T-helper 9 cell (primary cell): ENCODE results near the gene MOSPD3.
A peak's percentile ranks its signal among the peaks of the same experiment; 100 is the strongest.

Source experiments
- DNase-seq: peaks from one replicate; pipeline ENCODE4 v3.0.0-alpha.2; 2020

Gene MOSPD3

DNA sequence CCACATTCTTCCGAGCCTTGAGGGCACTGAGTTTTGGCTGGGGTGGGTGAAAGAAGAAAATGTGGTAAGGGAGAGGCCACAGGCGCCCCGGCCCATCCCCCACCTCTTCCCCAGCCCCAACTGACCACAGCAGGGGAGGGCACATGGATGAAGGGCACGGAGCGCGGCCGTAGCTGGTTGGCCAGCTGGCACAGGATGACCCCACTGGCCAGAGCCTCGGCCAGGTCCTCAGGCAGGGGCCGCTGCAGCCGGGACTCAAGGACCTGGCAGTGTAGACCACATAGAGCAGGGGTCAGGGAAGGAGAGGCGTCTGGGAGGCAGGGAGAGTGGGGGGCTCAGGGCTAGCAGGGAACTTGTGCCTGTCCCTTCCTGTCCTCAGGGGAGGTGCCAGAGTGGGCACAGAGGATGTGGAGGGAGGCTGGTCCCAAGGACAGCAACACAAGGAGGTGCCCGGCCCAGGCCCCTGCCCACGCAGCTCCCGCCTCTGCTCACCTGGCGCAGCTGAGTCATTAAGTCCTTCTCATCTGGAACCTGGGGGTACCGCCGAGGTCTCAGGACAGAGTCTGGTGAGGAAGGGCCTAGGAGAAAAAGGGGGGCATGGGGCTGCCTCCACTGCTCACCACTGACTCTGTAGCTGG is 36.5 kb upstream of the MOSPD3 start:
- no peak for DNase-seq

GRCh38 chr7:100576384-100576993 is 35.9 kb upstream of the MOSPD3 start:
- DNase-seq = no peak

GRCh38 chr7:100577103-100577502 is 35.2 kb upstream of the MOSPD3 start:
- no peak for DNase-seq

DNA sequence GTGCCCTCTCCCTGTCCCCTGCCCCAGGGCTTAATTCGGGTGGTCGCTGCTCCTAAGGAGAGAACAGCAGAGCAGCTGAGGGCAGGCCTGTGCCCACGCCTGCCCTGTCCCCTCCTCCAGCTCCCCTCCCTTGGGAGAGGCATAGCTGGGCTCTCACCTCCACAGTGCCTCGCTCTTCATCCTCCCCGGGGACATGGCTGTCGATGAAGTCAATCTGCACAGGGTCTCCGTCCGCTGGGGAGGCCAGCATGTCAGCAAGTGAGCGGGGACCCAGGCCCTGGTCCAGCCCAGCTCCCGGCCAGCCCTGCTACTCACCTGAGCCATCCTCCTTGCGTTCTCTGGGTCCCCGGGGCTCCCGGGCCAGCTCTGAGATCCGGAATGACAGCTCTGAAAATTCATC is 34.8 kb upstream of the MOSPD3 start:
- no peak for DNase-seq

- DNase-seq = no peak
Observed at GRCh38 chr7:100578246-100579183, 33.8 kb upstream of the MOSPD3 start.

GRCh38 chr7:100580466-100581283 is 31.7 kb upstream of the MOSPD3 start:
- no peak for DNase-seq

DNA sequence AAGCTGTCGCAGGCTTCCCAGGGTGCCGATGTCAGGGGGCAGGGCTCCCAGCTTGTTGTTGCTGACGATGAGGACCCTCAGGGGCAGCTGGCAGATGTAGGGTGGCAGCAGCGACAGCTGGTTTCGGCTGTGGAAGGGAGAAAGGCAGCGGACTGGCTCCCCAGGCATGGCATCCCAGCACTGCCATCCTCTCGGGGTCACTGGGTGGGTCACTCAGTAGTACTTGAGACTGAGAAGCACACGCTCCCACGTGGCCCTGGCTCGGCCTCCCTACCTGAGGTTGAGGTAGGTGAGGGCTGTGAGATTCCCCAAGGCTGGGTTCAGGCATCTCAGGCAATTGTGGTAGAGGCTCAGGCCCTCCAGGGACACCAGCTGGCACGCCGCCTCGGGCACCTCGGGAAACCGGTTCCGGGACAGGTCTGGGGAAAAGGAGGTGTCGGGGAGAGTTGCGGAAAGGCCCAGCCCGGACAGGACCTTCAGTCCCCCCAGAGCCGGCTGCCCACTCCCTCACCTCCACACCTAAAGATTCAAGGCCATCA is 30.2 kb upstream of the MOSPD3 start:
- no peak for DNase-seq

DNA sequence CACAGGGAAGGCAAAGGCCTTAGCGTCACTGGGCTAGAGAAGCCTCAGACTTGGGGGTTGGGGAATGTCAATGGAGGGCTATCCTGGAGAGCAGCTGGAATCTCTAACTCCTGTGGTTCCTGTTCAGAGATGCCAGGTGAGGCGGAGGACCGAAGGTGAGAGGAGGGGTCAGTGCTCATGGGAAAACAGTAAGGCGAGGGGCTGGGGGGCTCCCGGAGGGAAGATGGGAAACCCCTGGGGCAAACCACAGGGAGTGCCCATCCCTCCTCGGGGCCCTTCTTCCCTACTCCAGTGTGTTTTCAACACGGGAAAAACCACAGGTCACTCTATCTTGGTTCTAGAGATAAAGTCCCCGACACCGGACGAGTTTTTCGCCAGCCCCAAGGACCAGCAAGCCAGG is 29.7 kb upstream of the MOSPD3 start:
- no peak for DNase-seq

- peak; percentile 44 for DNase-seq
Observed at GRCh38 chr7:100583132-100584053, 28.9 kb upstream of the MOSPD3 start.

GRCh38 chr7:100584054-100584682 is 28.2 kb upstream of the MOSPD3 start:
- no peak for DNase-seq

DNA sequence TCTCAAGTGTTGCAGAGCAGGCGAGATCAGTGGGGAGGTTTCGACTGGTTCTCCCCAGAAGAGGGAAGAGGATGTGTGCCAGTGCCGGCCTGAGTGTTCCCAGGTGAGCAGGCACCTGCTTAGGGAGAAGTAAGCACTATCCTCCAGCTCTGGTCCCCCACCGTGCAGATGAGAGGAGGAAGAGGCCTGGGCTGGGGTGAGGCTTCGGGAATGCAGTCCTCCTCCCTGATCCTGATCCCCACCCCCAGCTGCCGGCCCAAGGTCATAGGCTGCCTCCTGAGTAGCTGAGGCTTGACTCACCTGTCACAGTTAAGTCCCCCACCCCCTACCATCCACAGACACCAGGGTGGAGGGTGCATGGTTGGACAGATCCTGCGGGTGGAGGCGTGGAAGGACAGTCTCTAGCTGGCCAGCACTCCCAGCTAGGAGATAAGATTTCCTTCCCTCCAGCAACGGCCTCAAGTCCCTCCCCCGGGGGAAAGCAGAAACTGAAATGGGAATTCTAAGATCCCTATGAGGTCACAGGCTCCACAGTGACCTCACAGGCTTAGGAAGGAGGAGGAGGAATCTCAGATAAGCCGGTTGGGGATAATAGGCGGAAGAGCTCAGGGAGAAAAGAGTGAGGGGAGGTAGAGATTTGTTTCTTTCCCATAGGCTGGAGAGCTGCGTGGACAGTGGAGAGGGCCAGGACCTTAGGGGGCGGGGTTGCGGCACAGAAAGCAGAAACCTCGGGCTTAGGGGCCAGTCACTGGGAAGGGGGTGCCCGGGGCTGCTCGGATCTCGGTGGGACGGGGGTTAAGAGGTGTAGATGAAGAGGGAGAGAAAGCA is 27.4 kb upstream of the MOSPD3 start:
- DNase-seq = no peak

DNA sequence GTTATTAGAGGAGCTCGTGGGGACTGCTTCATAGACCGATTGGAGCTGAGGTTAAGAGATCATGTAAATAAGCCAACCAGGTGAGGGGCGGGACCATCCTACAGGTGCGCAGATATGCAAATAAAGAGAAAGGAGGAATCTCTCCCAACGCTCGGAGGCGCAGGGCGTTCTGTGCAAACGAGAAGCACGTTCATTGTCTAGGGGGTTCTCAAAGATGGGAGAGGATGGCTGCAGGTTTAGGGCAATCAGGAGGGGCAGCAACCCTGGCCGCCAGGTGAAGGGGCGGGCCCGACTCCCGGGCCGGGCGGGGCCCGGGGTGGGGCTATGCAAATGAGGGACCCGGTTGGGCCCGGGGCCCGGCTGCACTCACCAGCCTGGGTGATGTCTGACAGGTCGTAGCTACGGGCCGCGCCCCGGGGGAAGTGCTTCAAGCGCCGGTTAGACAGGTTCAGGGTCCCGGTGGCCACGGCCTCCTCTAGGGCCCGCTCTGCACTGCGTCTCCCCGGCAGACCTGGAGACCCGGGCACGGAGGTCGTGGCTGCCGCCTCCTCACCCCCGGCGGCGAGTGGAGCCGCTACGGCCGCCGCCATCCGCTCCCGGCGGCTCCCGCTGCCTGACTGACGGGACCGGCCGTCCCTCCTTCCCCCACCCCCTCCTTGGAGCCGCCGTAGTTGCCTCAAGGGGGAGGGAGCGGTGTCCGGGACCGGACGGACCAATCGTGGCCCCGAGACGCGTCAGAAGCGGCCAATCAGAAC is 26.7 kb upstream of the MOSPD3 start, which contains the start of gene LRCH4:
Gene LRCH4, minus strand, starts transcription at position 619 of the 755 bp plus-strand sequence. Its CDS starts 29 bp downstream, at position 590.
- DNase-seq = peak; percentile 64

DNA sequence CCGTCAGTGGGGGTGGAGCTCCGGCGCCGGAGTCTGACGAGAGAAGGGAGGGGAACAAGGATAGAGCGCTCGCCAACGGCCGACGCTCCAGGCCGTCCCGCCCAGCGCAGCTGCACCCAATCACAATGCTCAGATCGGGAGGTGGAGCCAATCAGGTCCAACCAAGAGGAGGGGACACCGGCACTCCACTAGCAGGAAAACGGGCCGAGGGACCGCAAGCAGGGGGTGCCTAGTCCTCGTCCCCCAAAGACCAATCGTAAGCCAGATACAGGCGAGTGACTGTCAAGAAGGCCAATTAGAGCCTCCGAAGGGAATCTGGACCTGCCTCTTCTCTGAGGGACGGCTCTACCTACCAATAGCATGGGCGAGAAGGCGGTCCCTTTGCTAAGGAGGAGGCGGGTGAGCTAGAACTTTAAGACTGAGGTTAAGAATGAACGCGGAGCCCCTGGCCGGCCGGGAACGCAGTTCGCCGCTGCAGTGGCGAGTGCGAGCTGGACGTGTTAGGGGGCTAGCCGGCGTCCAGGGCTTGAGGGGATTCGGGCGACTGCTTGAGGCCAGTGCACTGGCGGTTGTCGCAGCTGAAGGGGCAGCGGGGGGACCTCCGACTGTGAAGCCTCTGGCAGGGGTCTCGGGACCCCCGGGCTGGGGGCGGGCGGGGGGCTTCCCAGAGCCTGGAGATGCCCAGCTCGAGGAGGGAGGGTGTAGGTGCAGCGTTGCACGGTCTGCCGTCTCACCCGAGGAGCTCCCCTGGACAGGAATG is 25.9 kb upstream of the MOSPD3 start, which contains the start of gene FBXO24:
Gene FBXO24, plus strand, starts transcription at position 63 of the 760 bp plus-strand sequence. Its CDS starts 298 bp downstream, at position 361.
- DNase-seq = peak; percentile 98

GRCh38 chr7:100588438-100588837 is 23.9 kb upstream of the MOSPD3 start:
- DNase-seq = no peak

DNA sequence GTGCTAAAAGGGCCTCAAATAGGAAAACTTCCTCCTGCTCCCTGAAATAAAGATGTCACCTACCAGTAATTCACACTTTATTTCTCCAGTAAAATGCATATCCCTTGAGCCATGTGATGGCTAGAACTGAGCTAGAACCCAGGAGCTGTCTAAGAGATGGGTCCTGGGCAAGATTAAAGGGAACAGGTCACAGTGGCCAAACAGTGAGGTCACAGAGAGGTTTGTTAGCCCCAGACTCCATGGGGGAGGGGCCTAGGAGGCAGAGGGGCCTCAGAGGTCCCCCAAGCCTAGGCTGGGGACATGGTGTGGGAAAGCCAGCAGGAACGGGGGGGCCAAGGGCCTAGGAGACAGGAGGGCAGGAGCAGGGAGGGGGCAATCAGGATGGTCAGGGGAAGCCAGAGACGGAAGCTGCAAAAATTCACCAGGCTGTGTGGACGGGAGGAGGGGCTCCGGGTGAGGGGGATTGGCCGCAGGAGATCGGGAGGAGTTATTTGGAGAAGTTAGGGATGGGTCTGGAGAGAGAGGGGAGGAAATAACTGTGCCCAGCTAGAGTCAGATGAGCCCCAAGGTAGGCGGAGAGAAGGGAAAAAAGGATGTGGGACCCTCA is 22.9 kb upstream of the MOSPD3 start:
- no peak for DNase-seq

DNA sequence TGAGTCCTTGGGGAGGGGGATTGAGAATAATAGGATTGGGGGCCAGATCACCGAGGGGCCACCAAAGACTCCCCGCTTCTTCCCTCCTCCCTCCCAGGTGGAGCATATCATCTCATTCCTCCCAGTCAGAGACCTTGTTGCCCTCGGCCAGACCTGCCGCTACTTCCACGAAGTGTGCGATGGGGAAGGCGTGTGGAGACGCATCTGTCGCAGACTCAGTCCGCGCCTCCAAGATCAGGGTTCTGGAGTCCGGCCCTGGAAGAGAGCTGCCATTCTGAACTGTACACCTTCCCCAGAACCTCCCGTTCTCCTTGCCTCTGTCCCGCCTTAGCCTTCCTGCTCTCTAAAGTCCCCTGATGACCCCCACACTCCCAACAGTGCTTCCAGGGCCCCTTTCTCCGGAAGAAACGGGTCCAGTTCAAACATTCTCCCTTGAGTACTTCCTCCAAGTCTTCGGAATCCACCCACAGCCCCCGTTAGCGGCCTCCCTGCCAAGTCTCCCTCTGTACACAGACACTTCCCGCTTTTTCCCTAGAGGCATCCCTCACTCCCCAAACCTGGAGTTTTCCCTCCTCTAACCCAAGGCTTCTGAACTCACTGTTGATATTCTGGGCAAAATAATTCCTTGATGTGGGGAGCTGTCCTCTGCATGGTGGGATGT is 22.1 kb upstream of the MOSPD3 start:
- DNase-seq = no peak

DNA sequence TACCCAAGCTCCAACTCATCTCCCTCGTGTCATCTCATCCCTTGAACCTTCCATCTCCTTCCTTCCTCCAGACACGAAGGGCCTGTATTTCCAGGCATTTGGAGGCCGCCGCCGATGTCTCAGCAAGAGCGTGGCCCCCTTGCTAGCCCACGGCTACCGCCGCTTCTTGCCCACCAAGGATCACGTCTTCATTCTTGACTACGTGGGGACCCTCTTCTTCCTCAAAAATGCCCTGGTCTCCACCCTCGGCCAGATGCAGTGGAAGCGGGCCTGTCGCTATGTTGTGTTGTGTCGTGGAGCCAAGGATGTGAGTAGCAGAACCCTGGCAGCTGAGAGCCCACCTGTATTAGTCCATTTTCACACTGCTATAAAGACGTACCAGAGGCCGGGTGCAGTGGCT is 20.7 kb upstream of the MOSPD3 start:
- no peak for DNase-seq
